Neuronal stem cell (in vitro differentiated cells): ENCODE results near the gene RAB40AL.
"Not testable (repeated sequence)": the region's sequence is repeated elsewhere in the genome, so short reads cannot be mapped to it uniquely, and the experiment has no call there.

Source experiments
- DNase-seq: peaks from one replicate; pipeline ENCODE4 v3.0.0-alpha.2; 2013; ENCODE audit warnings: low spot score
- H2AFZ ChIP-seq: one replicate; pipeline ENCODE4 v1.6.1; 2013; ENCODE audit warnings: mild to moderate bottlenecking, low read length, inconsistent platforms
- H2AK5ac ChIP-seq: 2 replicates; pipeline ENCODE4 v1.6.1; 2013; ENCODE audit warnings: low read depth, mild to moderate bottlenecking, inconsistent platforms, low read length, moderate library complexity, mixed read lengths
- H2BK120ac ChIP-seq: 2 replicates; pipeline ENCODE4 v1.6.1; 2013; ENCODE audit warnings: low read depth, mild to moderate bottlenecking, inconsistent platforms, low read length, moderate library complexity, mixed read lengths
- H2BK12ac ChIP-seq: one replicate; pipeline ENCODE4 v1.6.1; 2013; ENCODE audit warnings: low read length, inconsistent platforms
- H2BK15ac ChIP-seq: 2 replicates; pipeline ENCODE4 v1.6.1; 2013; ENCODE audit warnings: mild to moderate bottlenecking, low read length, inconsistent platforms, mixed read lengths
- H2BK5ac ChIP-seq: one replicate; pipeline ENCODE4 v1.6.1; 2013; ENCODE audit warnings: inconsistent platforms, mild to moderate bottlenecking, low read length, moderate library complexity
- H3K14ac ChIP-seq: one replicate; pipeline ENCODE4 v1.6.1; 2013; ENCODE audit warnings: low read length, inconsistent platforms
- H3K18ac ChIP-seq: 2 replicates; pipeline ENCODE4 v1.6.1; 2013; ENCODE audit warnings: low read length, inconsistent platforms
- H3K23ac ChIP-seq: 2 replicates; pipeline ENCODE4 v1.6.1; 2013; ENCODE audit warnings: low read depth, mild to moderate bottlenecking, mixed read lengths, low read length, inconsistent platforms; ENCODE audit not compliant: poor library complexity
- H3K27ac ChIP-seq: replicated peaks from 3 replicates; pipeline ENCODE4 v1.5.1; 2013; ENCODE audit warnings: low read length, inconsistent platforms
- H3K27me3 ChIP-seq, 3 experiments: 2 replicates each; pipeline ENCODE4 v1.6.1; 2013; ENCODE audit warnings: low read length in 3 of 3, mild to moderate bottlenecking in 2 of 3, inconsistent platforms in 1 of 3, low read depth in 1 of 3, mixed read lengths in 1 of 3, moderate library complexity in 1 of 3; ENCODE audit not compliant: control insufficient read depth in 3 of 3, insufficient read depth in 3 of 3
- H3K36me3 ChIP-seq, 2 donors: replicated peaks in 1 of 2; 2 replicates each; pipeline ENCODE4 v1.6.1; 2013; ENCODE audit warnings: low read length in 2 of 2; ENCODE audit not compliant: control insufficient read depth in 2 of 2, insufficient read depth in 2 of 2
- H3K4ac ChIP-seq: 2 replicates; pipeline ENCODE4 v1.6.1; 2013; ENCODE audit warnings: inconsistent platforms, mild to moderate bottlenecking, low read length, moderate library complexity
- H3K4me1 ChIP-seq, 2 donors: 1 replicate in 1 of 2; 2 replicates in 1 of 2; pipeline ENCODE4 v1.6.1; 2013; ENCODE audit warnings: low read length in 2 of 2, low read depth in 1 of 2; ENCODE audit not compliant: control insufficient read depth in 2 of 2, insufficient read depth in 1 of 2
- H3K4me2 ChIP-seq: one replicate; pipeline ENCODE4 v1.6.1; 2013; ENCODE audit warnings: mild to moderate bottlenecking, low read length, inconsistent platforms; ENCODE audit not compliant: insufficient read depth, poor library complexity, severe bottlenecking
- H3K4me3 ChIP-seq, 2 donors: 2 replicates each; pipeline ENCODE4 v1.5.1; 2013; ENCODE audit warnings: low read length in 2 of 2, mild to moderate bottlenecking in 2 of 2, inconsistent platforms in 1 of 2, moderate library complexity in 1 of 2
- H3K79me1 ChIP-seq: one replicate; pipeline ENCODE4 v1.6.1; 2013; ENCODE audit warnings: low read depth, mild to moderate bottlenecking, inconsistent platforms, low read length, moderate library complexity
- H3K9ac ChIP-seq: one replicate; pipeline ENCODE4 v1.6.1; 2013; ENCODE audit warnings: mild to moderate bottlenecking, low read depth, low read length, inconsistent platforms; ENCODE audit not compliant: poor library complexity
- H3K9me3 ChIP-seq, 2 donors: replicated peaks in 1 of 2; 2 replicates each; pipeline versions ENCODE3 to v1.6.1; 2013; ENCODE audit warnings: low read length in 2 of 2, mild to moderate bottlenecking in 2 of 2, inconsistent platforms in 1 of 2, low read depth in 1 of 2, mixed read lengths in 1 of 2, moderate library complexity in 1 of 2; ENCODE audit not compliant: control insufficient read depth in 2 of 2, insufficient read depth in 1 of 2
- H4K8ac ChIP-seq: one replicate; pipeline ENCODE4 v1.6.1; 2013; ENCODE audit warnings: low read depth, mild to moderate bottlenecking, inconsistent platforms, low read length, moderate library complexity
- H4K91ac ChIP-seq: one replicate; pipeline ENCODE4 v1.6.1; 2013; ENCODE audit warnings: low read length, low read depth, mild to moderate bottlenecking, inconsistent platforms; ENCODE audit not compliant: poor library complexity
- WGBS, 2 donors: extraction: QIAGEN DNeasy Blood & Tissue Kit; methylation state at CpG; one replicate each; pipeline ENCODE4 v1.1.7; 2013; ENCODE audit warnings: missing lambda C conversion rate in 2 of 2, mixed read lengths in 1 of 2; ENCODE audit not compliant: insufficient read length in 2 of 2, insufficient replicate concordance in 1 of 2; ENCODE audit errors: extremely low coverage in 2 of 2; 5-methylcytosine and 5-hydroxymethylcytosine counted together

The RAB40AL gene

DNA sequence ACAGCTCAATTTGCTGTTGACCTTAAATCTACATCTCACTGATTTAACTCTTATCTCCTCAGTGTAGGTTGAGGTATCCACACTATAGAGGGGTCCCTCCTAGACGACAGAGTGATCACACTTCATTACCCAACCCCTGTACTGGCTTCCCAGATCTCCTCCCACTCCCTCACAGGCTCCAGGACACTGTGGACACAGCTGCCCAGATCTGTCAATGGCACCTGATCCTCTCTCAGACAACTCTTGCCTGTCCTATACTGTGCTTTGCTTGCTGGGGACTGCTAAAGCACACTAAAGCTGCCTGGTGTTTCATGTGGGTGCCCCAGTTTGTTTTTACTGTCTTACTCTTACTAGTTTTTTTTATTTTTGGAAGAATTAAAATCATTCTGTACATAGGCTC, 27.9 kb downstream of the RAB40AL start:
- Histone ChIP-seq H3K79me1 (no peaks in the 10 kb centered on the region), H3K23ac (no peak overlapping the region)
- DNase-seq = no peak

DNA sequence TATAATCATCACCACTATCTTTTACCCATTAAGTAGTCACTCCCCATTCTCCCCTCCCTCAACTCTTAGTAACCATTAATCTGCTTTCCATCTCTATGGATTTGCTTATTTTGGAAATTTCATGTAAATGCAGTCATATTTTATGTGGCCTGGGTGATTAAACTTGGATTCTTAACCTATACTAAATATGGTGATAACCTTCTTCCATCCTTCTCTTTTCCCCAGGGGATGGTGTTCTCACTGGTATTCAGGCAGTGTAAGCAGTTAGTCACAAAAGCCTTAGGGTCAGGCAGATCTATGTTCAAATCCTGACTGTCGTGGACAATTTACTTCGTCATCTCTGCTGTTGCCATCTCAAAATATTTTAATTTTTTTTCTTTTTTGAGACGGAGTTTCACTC, 29.6 kb downstream of the RAB40AL start:
- no peak overlapping the region for H4K8ac ChIP-seq
- H3K23ac ChIP-seq = no peak overlapping the region
- whole genome bisulfite sequencing, 2 donors = no CpG with 5 or more reads among the region's 3 CpGs
- H2AFZ ChIP-seq = no peak overlapping the region
- H2AK5ac ChIP-seq = no peak overlapping the region
- no peaks in the 10 kb centered on the region for H3K27me3 ChIP-seq
- H3K18ac ChIP-seq = no peak overlapping the region
- H3K4me3 ChIP-seq = no peak overlapping the region
- H2BK12ac ChIP-seq = no peak overlapping the region
- H3K4me1 ChIP-seq = no peaks in the 10 kb centered on the region
- H2BK120ac ChIP-seq = no peak overlapping the region
- no peak overlapping the region for H3K14ac ChIP-seq
- no peaks in the 10 kb centered on the region for H3K36me3 ChIP-seq
- H3K27ac ChIP-seq = no peak overlapping the region
- H4K91ac ChIP-seq = no peak overlapping the region
- no peak overlapping the region for H2BK5ac ChIP-seq
- no peak overlapping the region for H2BK15ac ChIP-seq
- H3K4me2 ChIP-seq = no peak overlapping the region
- no peak for DNase-seq
- H3K9ac ChIP-seq = no peak overlapping the region
- H3K4ac ChIP-seq = no peak overlapping the region
- no peaks in the 10 kb centered on the region for H3K9me3 ChIP-seq
- no peaks in the 10 kb centered on the region for H3K79me1 ChIP-seq

More for the DNA sequence above, 27.9 kb downstream of the RAB40AL start:
- Histone ChIP-seq H3K4me1 (no peaks in the 10 kb centered on the region), H3K27me3 (no peaks in the 10 kb centered on the region), H2AFZ (no peak overlapping the region), H3K27ac (no peak overlapping the region), H3K4ac (no peak overlapping the region), H3K14ac (no peak overlapping the region), H3K36me3 (no peaks in the 10 kb centered on the region), H2AK5ac (no peak overlapping the region), H3K4me2 (no peak overlapping the region), H3K18ac (no peak overlapping the region), H3K9me3 (no peaks in the 10 kb centered on the region), H2BK15ac (no peak overlapping the region), H4K91ac (no peak overlapping the region), H3K4me3 (no peak overlapping the region), H2BK5ac (no peak overlapping the region), H2BK12ac (no peak overlapping the region), H2BK120ac (no peak overlapping the region), H4K8ac (no peak overlapping the region), H3K9ac (no peak overlapping the region)
- WGBS, 2 donors = no CpG with 5 or more reads among the region's 1 CpG

DNA sequence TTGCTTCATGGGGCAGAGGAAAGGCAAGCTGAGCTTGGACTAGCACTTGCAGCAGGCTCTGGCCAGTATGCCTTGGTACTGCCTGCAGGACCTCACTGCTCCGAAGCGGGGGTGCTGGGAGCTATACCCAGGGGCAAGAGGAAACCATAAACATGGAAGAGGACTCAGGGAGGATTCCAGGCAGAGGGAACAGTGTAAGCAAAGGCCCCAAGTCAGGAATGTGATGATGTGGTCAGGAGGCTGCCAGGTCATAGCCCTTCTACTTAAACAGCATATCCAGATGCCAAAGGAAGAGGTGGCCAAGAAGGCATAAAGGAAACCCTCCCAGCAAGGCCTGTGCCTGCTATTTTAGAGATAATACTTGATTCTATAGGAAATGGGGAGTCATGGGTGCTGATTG, 31.1 kb downstream of the RAB40AL start:
- no peak overlapping the region for H3K4ac ChIP-seq
- H3K18ac ChIP-seq = no peak overlapping the region
- no peak overlapping the region for H2BK5ac ChIP-seq
- no peak overlapping the region for H2AFZ ChIP-seq
- no peaks in the 10 kb centered on the region for H3K27me3 ChIP-seq
- no peak overlapping the region for H2AK5ac ChIP-seq
- H2BK15ac ChIP-seq = no peak overlapping the region
- no peaks in the 10 kb centered on the region for H3K79me1 ChIP-seq
- H3K9ac ChIP-seq = no peak overlapping the region
- H2BK120ac ChIP-seq = no peak overlapping the region
- H2BK12ac ChIP-seq = no peak overlapping the region
- no peak overlapping the region for H3K27ac ChIP-seq
- no peak overlapping the region for H4K8ac ChIP-seq
- H3K9me3 ChIP-seq = no peaks in the 10 kb centered on the region
- H3K4me3 ChIP-seq = no peak overlapping the region
- H4K91ac ChIP-seq = no peak overlapping the region
- H3K4me2 ChIP-seq = no peak overlapping the region
- no peak overlapping the region for H3K23ac ChIP-seq
- DNase-seq = no peak
- no peaks in the 10 kb centered on the region for H3K36me3 ChIP-seq
- H3K14ac ChIP-seq = no peak overlapping the region
- no CpG with 5 or more reads among the region's 2 CpGs for WGBS, 2 donors
- H3K4me1 ChIP-seq = no peaks in the 10 kb centered on the region

DNA sequence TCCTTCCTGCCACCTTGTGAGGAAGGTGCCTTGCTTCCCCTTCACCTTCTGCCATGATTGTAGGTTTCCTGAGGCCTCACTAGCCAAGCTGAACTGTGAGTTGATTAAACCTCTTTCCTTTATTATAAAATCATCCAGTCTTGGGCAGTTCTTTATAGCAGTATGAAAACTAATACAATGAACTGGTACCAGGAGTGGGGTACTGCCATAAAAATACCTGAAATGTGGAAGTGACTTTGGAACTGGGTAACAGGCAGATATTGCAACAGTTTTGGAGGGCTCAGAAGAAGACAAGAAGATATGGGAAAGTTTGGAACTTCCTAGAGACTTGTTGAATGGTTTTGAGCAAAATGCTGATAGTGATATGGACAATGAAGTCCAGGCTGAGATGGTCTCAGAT, 34.5 kb downstream of the RAB40AL start:
- H3K27me3 ChIP-seq, H4K8ac ChIP-seq, H3K27ac ChIP-seq, H3K36me3 ChIP-seq, H3K9ac ChIP-seq, H3K4me3 ChIP-seq, H2BK12ac ChIP-seq, H3K14ac ChIP-seq, H2BK15ac ChIP-seq, H3K79me1 ChIP-seq, H3K4me2 ChIP-seq, H4K91ac ChIP-seq, H2BK120ac ChIP-seq, H3K4ac ChIP-seq, H3K18ac ChIP-seq, H3K23ac ChIP-seq, H2AK5ac ChIP-seq, DNase-seq, H2BK5ac ChIP-seq, H3K4me1 ChIP-seq, H2AFZ ChIP-seq, H3K9me3 ChIP-seq: not testable (repeated sequence)
